H1 (cell line): ENCODE data around the gene EPHA4. TPM values are rescaled to one million over a fixed set of nuclear protein-coding genes. Genes with fewer than 3 reads are reported as not detected.

Experiments
- CHD1 ChIP-seq: IDR thresholded peaks from 2 replicates; pipeline ENCODE4 v1.6.1; 2012; ENCODE audit warnings: low read depth, low read length, improper control_type of control experiment
- GABPA ChIP-seq: IDR thresholded peaks from 2 replicates; pipeline ENCODE4 v1.6.1; 2011; ENCODE audit warnings: mild to moderate bottlenecking, low read length, moderate library complexity, borderline replicate concordance; ENCODE audit not compliant: insufficient read depth
- HDAC2 ChIP-seq, 2 experiments: fragments of 300-600 bp in 1 of 2; sonication (generic) in 1 of 2; IDR thresholded peaks; 2 replicates each; pipeline ENCODE4 v1.6.1; 2011 to 2012; ENCODE audit warnings: low read depth in 2 of 2, low read length in 2 of 2, mild to moderate bottlenecking in 2 of 2, moderate library complexity in 2 of 2, borderline replicate concordance in 1 of 2, inconsistent platforms in 1 of 2
- POLR2AphosphoS5 ChIP-seq: IDR thresholded peaks from 2 replicates; pipeline ENCODE4 v1.6.1; 2011; ENCODE audit warnings: low read depth, low read length
- SIN3A ChIP-seq, 2 experiments: IDR thresholded peaks in 1 of 2; conservative IDR thresholded peaks in 1 of 2; 2 replicates each; pipeline ENCODE4 v1.6.1; 2011 to 2012; ENCODE audit warnings: low read length in 2 of 2, improper control_type of control experiment in 1 of 2, low read depth in 1 of 2, mild to moderate bottlenecking in 1 of 2
- ZNF274 ChIP-seq: IDR thresholded peaks from 2 replicates; pipeline ENCODE4 v1.7.0; 2012; ENCODE audit warnings: low read length, borderline replicate concordance; ENCODE audit errors: extremely low read depth
- polyA plus RNA-seq, 7 experiments: library from polyadenylated mRNA; depleted of rRNA in 3 of 7; stranded (reverse) in 5 of 7; unstranded in 2 of 7; fragments of >200 nt in 5 of 7; fragments of 200-250 nt in 2 of 7; gene quantifications; 1 replicate in 5 of 7; 2 replicates in 1 of 7; 4 replicates in 1 of 7; pipeline versions ENCODE4 v1.2.1 to v1.2.3, GENCODE V29; 2011 to 2013; ENCODE audit warnings: missing spikeins in 2 of 7, mixed read lengths in 2 of 7
- total RNA-seq: library from RNA; stranded (reverse); fragmentation: NEBNext Ultra II Directional; extraction: Animal tissue kit (Norgen Biotek cat#: 25700); gene quantifications from 2 replicates; pipeline ENCODE4 v1.2.1, GENCODE V29; 2021
- TF ChIP-seq, protein P1 (sequence below): IDR thresholded peaks from 2 replicates; pipeline ENCODE4 v1.6.1; 2012; ENCODE audit warnings: inconsistent platforms
- TF ChIP-seq, protein P2 (sequence below): IDR thresholded peaks from 2 replicates; pipeline ENCODE4 v1.6.1; 2012; ENCODE audit warnings: inconsistent platforms

EPHA4 gene
- total and polyA plus RNA-seq, 2 of the 8 experiments (the other 6 are each of a cell fraction or from before 2014, with no cell fraction given), result 4.3 to 5.7 TPM

DNA sequence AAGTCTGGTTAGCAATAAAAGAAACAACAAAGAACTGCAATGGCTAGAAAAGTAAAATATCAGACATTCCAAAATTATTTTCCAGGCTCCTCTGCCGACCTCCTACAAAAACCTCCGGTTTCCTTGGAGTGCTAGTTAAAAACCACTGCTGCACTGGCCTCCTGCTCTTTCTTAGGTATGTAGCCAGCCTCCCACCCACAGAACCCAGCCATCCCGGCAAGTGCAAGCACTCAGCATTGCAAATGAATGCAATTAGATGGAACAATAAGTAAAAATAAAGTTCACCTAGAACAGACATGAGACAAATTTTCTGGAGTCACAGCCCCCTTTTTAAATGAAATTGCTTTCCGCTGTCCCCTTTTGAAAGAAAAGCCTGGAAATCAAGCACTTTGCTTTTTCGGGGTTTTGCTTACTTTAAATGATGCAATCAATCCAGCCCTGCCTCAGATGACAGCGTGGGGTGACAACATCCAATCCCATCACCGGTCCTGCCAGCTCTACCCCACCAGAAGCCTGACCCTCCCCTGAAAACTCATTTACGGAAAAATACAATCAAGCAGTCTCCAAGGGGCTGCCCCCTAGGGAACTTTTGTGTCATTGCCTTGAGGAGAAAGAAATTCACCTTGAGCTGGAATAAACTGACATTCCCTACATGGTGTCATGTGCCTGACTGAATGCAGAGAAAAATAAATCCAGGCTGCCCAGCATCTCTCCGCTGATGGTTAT lies 199.8 kb downstream of the EPHA4 start (continued):
- TF ChIP-seq SIN3A (conservative IDR thresholded peaks at IDR 0.05 in 1 of 2, IDR thresholded peaks at IDR 0.05 in 1 of 2; ENCODE audit: low read depth in 1 of 2, low read length in 2 of 2) (no peak), ZNF274 (no peak), HDAC2 (IDR thresholded peaks at IDR 0.05; ENCODE audit: borderline replicate concordance in 1 of 2, low read depth in 2 of 2, low read length in 2 of 2) (no peak), POLR2AphosphoS5 (no peak), CHD1 (no peak), GABPA (no peak)
- TF ChIP-seq, protein P1, sequence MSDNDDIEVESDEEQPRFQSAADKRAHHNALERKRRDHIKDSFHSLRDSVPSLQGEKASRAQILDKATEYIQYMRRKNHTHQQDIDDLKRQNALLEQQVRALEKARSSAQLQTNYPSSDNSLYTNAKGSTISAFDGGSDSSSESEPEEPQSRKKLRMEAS, result peak; percentile 28; the same call in 1 of the 2 replicates
- TF ChIP-seq, protein P2, sequence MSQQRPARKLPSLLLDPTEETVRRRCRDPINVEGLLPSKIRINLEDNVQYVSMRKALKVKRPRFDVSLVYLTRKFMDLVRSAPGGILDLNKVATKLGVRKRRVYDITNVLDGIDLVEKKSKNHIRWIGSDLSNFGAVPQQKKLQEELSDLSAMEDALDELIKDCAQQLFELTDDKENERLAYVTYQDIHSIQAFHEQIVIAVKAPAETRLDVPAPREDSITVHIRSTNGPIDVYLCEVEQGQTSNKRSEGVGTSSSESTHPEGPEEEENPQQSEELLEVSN, result no peak
